GM12892 (cell line): Measurements from ENCODE around the gene CDC14A.

Experiments
- POLR2A ChIP-seq: IDR thresholded peaks from 2 replicates; pipeline ENCODE4 v1.6.1; 2011; ENCODE audit warnings: low read depth, low read length, control low read depth
- POLR2AphosphoS5 ChIP-seq: IDR thresholded peaks from 2 replicates; pipeline ENCODE4 v1.6.1; 2011; ENCODE audit warnings: low read depth, low read length, control low read depth
- TAF1 ChIP-seq: IDR thresholded peaks from 2 replicates; pipeline ENCODE4 v1.6.1; 2011; ENCODE audit warnings: low read depth, mild to moderate bottlenecking, control low read depth, low read length, borderline replicate concordance

GRCh38 chr1:100358210-100358609 is 5.9 kb downstream of the CDC14A start:
- TF ChIP-seq POLR2AphosphoS5 (no peak), POLR2A (no peak), TAF1 (no peak)
